ENCODE data around the gene SEMA3G. TPM values are rescaled to one million over a fixed set of nuclear protein-coding genes. Genes with fewer than 3 reads are reported as not detected.
A peak's percentile ranks its signal among the peaks of the same experiment; 100 is the strongest.

Gene SEMA3G
- total RNA-seq, 2 donors from 2014 or later: 2.4 to 2.6 TPM

GRCh38 chr3:52429779-52430415 lies 15.0 kb downstream of the SEMA3G start:
- no peaks in the 10 kb centered on the region for H3K9me3 ChIP-seq
- H3K9ac ChIP-seq (ENCODE audit: low read depth in 2 of 2, low read length in 2 of 2): no peak overlapping the region
- intact Hi-C loops (cut with DNase I): loop anchor here (2.0 kb wide), 1 partner anchor 17 kb away; no protein-coding TSS in a partner anchor
- no peak overlapping the region for H3K4me3 ChIP-seq
- no peaks in the 10 kb centered on the region for H3K27me3 ChIP-seq
- H3K4me1 ChIP-seq: no peaks in the 10 kb centered on the region
- H3K36me3 ChIP-seq: no peaks in the 10 kb centered on the region
- H3K27ac ChIP-seq: no peak overlapping the region
- DNase-seq: no peak
- TF ChIP-seq CTCF (IDR thresholded peaks at IDR 0.05): no peak

GRCh38 chr3:52429031-52429430 lies 15.9 kb downstream of the SEMA3G start:
- H3K36me3 ChIP-seq: no peaks in the 10 kb centered on the region
- intact Hi-C loops (cut with DNase I): loop anchor here (2.0 kb wide), 1 partner anchor 18 kb away; no protein-coding TSS in a partner anchor
- TF ChIP-seq CTCF (IDR thresholded peaks at IDR 0.05): no peak
- no peaks in the 10 kb centered on the region for H3K9me3 ChIP-seq
- no peaks in the 10 kb centered on the region for H3K4me1 ChIP-seq
- H3K9ac ChIP-seq (ENCODE audit: low read depth in 2 of 2, low read length in 2 of 2): peak overlapping the region in 1 of 2 donors; percentile 21
- no peak overlapping the region for H3K27ac ChIP-seq
- no peak overlapping the region for H3K4me3 ChIP-seq
- DNase-seq: no peak
- no peaks in the 10 kb centered on the region for H3K27me3 ChIP-seq

GRCh38 chr3:52428151-52429005 lies 16.5 kb downstream of the SEMA3G start:
- peak; percentile 59 for TF ChIP-seq CTCF (IDR thresholded peaks at IDR 0.05)

GRCh38 chr3:52423173-52423572 lies 21.7 kb downstream of the SEMA3G start:
- no peaks in the 10 kb centered on the region for H3K9me3 ChIP-seq
- no peaks in the 10 kb centered on the region for H3K27me3 ChIP-seq
- intact Hi-C loops (cut with DNase I): no loop called here
- H3K36me3 ChIP-seq: no peaks in the 10 kb centered on the region
- H3K9ac ChIP-seq (ENCODE audit: low read depth in 2 of 2, low read length in 2 of 2): no peak overlapping the region
- H3K27ac ChIP-seq: no peak overlapping the region
- no peaks in the 10 kb centered on the region for H3K4me1 ChIP-seq
- no peak for DNase-seq
- no peak overlapping the region for H3K4me3 ChIP-seq
- TF ChIP-seq CTCF (IDR thresholded peaks at IDR 0.05): no peak

More at GRCh38 chr3:52428151-52429005, 16.5 kb downstream of the SEMA3G start:
- H3K27me3 ChIP-seq: no peaks in the 10 kb centered on the region
- H3K36me3 ChIP-seq: no peaks in the 10 kb centered on the region
- no peak overlapping the region for H3K27ac ChIP-seq
- DNase-seq: peak; percentile 69
- intact Hi-C loops (cut with DNase I): loop anchor here (2.0 kb wide), 1 partner anchor 18 kb away; no protein-coding TSS in a partner anchor
- H3K9me3 ChIP-seq: no peaks in the 10 kb centered on the region
- H3K4me3 ChIP-seq: no peak overlapping the region
- no peak overlapping the region for H3K9ac ChIP-seq (ENCODE audit: low read depth in 2 of 2, low read length in 2 of 2)
- H3K4me1 ChIP-seq: no peaks in the 10 kb centered on the region

- Histone ChIP-seq H3K4me3 (no peak overlapping the region), H3K27ac (no peak overlapping the region), H3K4me1 (no peaks in the 10 kb centered on the region), H3K36me3 (no peaks in the 10 kb centered on the region), H3K9me3 (no peaks in the 10 kb centered on the region), H3K9ac (ENCODE audit: low read depth in 2 of 2, low read length in 2 of 2) (no peak overlapping the region), H3K27me3 (no peaks in the 10 kb centered on the region)
- no peak for DNase-seq
- intact Hi-C loops (cut with DNase I): no loop called here
- no peak for TF ChIP-seq CTCF (IDR thresholded peaks at IDR 0.05)
Measured at GRCh38 chr3:52422669-52423068, 22.2 kb downstream of the SEMA3G start.
